ENCODE data around the gene CLCC1. TPM values are rescaled to one million over a fixed set of nuclear protein-coding genes. Genes with fewer than 3 reads are reported as not detected.

CLCC1 gene
- total RNA-seq, 1 donor, result 32.6 TPM

DNA sequence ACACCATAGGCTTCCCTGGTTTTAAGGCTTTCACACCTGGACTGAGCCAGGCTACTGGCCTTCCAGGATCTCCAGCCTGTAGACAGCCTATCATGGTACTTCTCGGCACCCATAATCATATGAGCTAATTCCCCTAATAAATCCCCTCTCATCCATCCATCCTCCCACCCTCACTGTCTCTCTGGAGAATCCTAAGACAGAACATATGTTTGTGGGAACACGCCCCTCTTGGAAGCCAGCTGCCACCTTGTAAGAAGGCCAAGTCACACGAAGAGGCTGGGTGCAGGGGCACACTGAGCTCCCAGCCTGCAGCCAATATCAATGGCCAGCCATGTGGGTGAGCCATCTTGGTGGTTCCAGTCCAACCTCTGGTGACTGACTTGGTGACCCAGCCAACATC lies 7.4 kb downstream of the CLCC1 start:
- peaks cover 4% of the 10 kb centered on the region for H3K36me3 ChIP-seq (ENCODE audit: insufficient read depth, low read length)
- H3K4me1 ChIP-seq (ENCODE audit: insufficient read depth, low read length), result no peaks in the 10 kb centered on the region
- peaks cover 89% of the 10 kb centered on the region for H3K79me2 ChIP-seq (ENCODE audit: insufficient read depth, low read length)
- TF ChIP-seq, protein P1, sequence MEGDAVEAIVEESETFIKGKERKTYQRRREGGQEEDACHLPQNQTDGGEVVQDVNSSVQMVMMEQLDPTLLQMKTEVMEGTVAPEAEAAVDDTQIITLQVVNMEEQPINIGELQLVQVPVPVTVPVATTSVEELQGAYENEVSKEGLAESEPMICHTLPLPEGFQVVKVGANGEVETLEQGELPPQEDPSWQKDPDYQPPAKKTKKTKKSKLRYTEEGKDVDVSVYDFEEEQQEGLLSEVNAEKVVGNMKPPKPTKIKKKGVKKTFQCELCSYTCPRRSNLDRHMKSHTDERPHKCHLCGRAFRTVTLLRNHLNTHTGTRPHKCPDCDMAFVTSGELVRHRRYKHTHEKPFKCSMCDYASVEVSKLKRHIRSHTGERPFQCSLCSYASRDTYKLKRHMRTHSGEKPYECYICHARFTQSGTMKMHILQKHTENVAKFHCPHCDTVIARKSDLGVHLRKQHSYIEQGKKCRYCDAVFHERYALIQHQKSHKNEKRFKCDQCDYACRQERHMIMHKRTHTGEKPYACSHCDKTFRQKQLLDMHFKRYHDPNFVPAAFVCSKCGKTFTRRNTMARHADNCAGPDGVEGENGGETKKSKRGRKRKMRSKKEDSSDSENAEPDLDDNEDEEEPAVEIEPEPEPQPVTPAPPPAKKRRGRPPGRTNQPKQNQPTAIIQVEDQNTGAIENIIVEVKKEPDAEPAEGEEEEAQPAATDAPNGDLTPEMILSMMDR (IDR thresholded peaks at IDR 0.05; ENCODE audit: extremely low read depth, low read depth, low read length), result no peak
- no peak for DNase-seq (ENCODE audit: insufficient read length, low spot score, missing footprints)
- H2AFZ ChIP-seq (ENCODE audit: low read length), result no peak overlapping the region
- H3K4me3 ChIP-seq (ENCODE audit: insufficient read depth, low read length), result no peak overlapping the region
- H3K27ac ChIP-seq (ENCODE audit: low read depth, low read length), result no peak overlapping the region
- no peaks in the 10 kb centered on the region for H3K27me3 ChIP-seq (ENCODE audit: insufficient read depth, low read length)
- no peaks in the 10 kb centered on the region for H3K9me3 ChIP-seq (ENCODE audit: low read depth, low read length)
- peaks cover 21% of the 10 kb centered on the region for H4K20me1 ChIP-seq (ENCODE audit: insufficient read depth, low read length)
- H3K4me2 ChIP-seq (ENCODE audit: insufficient read depth, low read length), result no peak overlapping the region

DNA sequence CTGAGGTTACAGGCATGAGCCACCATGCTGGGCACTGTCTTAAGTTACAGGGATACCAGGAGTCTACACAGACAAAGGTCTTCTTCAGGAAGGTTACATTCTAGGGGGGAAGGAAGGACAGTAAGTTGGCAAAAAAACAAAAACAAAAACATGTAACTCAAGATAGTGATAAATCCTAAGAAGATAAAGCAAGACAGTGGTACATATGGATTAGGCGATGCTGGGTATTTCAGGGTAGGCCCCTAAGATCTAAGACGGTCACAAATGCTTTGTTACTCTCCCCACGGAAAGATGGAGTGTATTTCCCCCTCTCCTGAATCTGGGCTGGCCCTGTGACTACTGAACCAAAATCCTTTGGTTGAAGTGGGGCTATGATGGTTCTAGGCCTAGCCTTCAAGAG lies 8.2 kb downstream of the CLCC1 start:
- no peaks in the 10 kb centered on the region for H3K9me3 ChIP-seq (ENCODE audit: low read depth, low read length)
- H3K27me3 ChIP-seq (ENCODE audit: insufficient read depth, low read length), result no peaks in the 10 kb centered on the region
- TF ChIP-seq, protein P1 (IDR thresholded peaks at IDR 0.05; ENCODE audit: extremely low read depth, low read depth, low read length), result no peak
- H3K4me1 ChIP-seq (ENCODE audit: insufficient read depth, low read length), result no peaks in the 10 kb centered on the region
- no peak for DNase-seq (ENCODE audit: insufficient read length, low spot score, missing footprints)
- H3K27ac ChIP-seq (ENCODE audit: low read depth, low read length), result no peak overlapping the region
- H4K20me1 ChIP-seq (ENCODE audit: insufficient read depth, low read length), result peaks cover 21% of the 10 kb centered on the region
- no peak overlapping the region for H3K4me2 ChIP-seq (ENCODE audit: insufficient read depth, low read length)
- peaks cover 88% of the 10 kb centered on the region for H3K79me2 ChIP-seq (ENCODE audit: insufficient read depth, low read length)
- H3K4me3 ChIP-seq (ENCODE audit: insufficient read depth, low read length), result no peak overlapping the region
- H3K36me3 ChIP-seq (ENCODE audit: insufficient read depth, low read length), result peaks cover 4% of the 10 kb centered on the region
- H2AFZ ChIP-seq (ENCODE audit: low read length), result no peak overlapping the region

DNA sequence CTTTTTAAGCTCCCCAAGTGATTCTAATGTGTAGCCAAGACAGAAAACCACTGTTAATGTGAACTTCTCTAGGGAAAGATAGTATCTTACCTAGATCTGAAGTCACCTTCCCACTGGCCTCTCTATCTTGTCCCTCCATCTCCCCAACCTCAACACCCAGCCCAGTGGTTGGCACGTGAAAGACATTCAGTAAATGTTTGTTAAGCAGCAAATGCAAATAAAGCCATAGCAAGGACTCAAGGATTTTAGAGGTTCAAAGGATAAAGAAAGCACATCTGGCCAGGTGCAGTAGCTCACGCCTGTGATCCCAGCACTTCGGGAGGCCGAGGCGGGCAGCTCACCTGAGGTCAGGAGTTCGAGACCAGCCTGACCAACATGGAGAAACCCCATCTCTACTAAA lies 9.8 kb downstream of the CLCC1 start:
- H3K9me3 ChIP-seq (ENCODE audit: low read depth, low read length), result no peaks in the 10 kb centered on the region
- TF ChIP-seq, protein P1 (IDR thresholded peaks at IDR 0.05; ENCODE audit: extremely low read depth, low read depth, low read length), result no peak
- no peaks in the 10 kb centered on the region for H3K4me1 ChIP-seq (ENCODE audit: insufficient read depth, low read length)
- no peak overlapping the region for H3K4me2 ChIP-seq (ENCODE audit: insufficient read depth, low read length)
- H3K27ac ChIP-seq (ENCODE audit: low read depth, low read length), result no peak overlapping the region
- H3K36me3 ChIP-seq (ENCODE audit: insufficient read depth, low read length), result peaks cover 4% of the 10 kb centered on the region
- no peak overlapping the region for H3K4me3 ChIP-seq (ENCODE audit: insufficient read depth, low read length)
- no peak for DNase-seq (ENCODE audit: insufficient read length, low spot score, missing footprints)
- no peaks in the 10 kb centered on the region for H3K27me3 ChIP-seq (ENCODE audit: insufficient read depth, low read length)
- no peak overlapping the region for H2AFZ ChIP-seq (ENCODE audit: low read length)
- peaks cover 88% of the 10 kb centered on the region for H3K79me2 ChIP-seq (ENCODE audit: insufficient read depth, low read length)
- H4K20me1 ChIP-seq (ENCODE audit: insufficient read depth, low read length), result peaks cover 24% of the 10 kb centered on the region

DNA sequence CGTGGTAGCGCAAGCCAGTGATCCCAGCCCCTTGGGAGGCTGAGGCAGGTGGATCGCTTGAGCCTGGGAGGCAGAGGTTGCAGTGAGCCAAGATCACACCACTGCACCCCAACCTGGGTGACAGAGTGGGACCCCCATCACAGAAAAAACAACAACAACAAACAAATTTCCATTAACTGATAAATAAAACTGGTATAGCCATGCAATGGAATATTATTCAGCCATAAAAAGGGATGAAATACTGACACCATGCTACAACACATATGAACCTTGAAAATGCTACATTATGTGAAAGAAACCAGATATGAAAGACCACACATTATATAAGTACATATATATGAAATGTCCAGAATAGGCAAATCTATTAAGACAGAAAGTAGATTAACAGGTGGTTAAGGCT lies 12.0 kb downstream of the CLCC1 start:
- Histone ChIP-seq H4K20me1 (ENCODE audit: insufficient read depth, low read length) (peaks cover 24% of the 10 kb centered on the region), H3K36me3 (ENCODE audit: insufficient read depth, low read length) (peaks cover 9% of the 10 kb centered on the region), H3K4me1 (ENCODE audit: insufficient read depth, low read length) (peaks cover 7% of the 10 kb centered on the region), H3K27ac (ENCODE audit: low read depth, low read length) (no peak overlapping the region), H3K79me2 (ENCODE audit: insufficient read depth, low read length) (peaks cover 83% of the 10 kb centered on the region), H3K27me3 (ENCODE audit: insufficient read depth, low read length) (no peaks in the 10 kb centered on the region), H3K4me2 (ENCODE audit: insufficient read depth, low read length) (no peak overlapping the region), H2AFZ (ENCODE audit: low read length) (no peak overlapping the region), H3K9me3 (ENCODE audit: low read depth, low read length) (no peaks in the 10 kb centered on the region), H3K4me3 (ENCODE audit: insufficient read depth, low read length) (no peak overlapping the region)
- TF ChIP-seq, protein P1 (IDR thresholded peaks at IDR 0.05; ENCODE audit: extremely low read depth, low read depth, low read length), result no peak
- DNase-seq (ENCODE audit: insufficient read length, low spot score, missing footprints), result no peak

Data from osteoblast (primary cell).